COLO829 (cell line): Measurements from ENCODE around the gene PSMC3.

Experiments
- DNase-seq: peaks from one replicate; pipeline ENCODE4 v3.0.0; 2012; ENCODE audit warnings: low spot score

The PSMC3 gene

GRCh38 chr11:47443028-47443700, 16.9 kb upstream of the PSMC3 start:
- no peak for DNase-seq

DNA sequence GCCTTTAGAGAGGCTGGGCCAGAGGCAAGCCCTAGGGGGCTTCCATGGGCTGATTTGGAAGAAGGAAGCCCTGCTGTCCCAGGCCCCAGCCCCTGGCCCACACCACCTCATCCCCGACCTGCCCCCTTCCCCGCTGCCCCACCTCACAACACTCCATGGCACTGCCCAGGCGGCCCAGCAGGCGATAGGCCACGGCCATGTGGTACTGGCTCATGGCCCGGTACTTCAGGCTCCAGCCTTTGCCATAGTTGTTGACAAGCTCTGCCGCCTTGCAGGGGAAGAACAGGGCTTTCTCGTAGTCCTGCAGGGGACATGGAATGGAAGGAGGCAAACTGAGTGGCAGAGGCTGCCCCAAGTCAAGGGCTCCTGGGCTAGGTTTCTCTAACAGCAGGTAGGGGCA, 16.3 kb upstream of the PSMC3 start:
- no peak for DNase-seq

GRCh38 chr11:47441421-47441820, 15.2 kb upstream of the PSMC3 start:
- no peak for DNase-seq

DNA sequence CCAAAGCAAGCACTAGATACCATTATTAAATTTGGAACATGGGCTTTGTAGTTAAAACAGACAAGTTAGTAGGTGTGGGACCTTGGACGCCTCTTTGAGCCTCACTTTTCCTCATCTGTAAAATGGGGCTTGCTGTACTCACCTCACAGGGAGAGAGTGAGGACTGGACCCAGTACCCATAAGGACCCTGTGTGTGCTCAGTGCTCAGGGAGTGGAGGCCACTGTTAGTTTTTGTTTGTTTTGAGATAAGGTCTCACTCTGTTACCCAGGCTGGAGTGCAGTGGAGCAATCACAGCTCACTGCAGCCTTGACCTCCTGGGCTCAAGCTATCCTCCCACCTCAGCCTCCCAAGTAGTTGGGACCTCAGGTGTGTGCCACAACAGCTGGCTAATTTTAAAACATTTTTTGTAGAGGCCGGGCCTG, 13.8 kb upstream of the PSMC3 start:
- DNase-seq: no peak

GRCh38 chr11:47438721-47439120, 12.5 kb upstream of the PSMC3 start:
- no peak for DNase-seq

GRCh38 chr11:47437746-47438418, 11.6 kb upstream of the PSMC3 start:
- DNase-seq: no peak

- DNase-seq: no peak
Measured at GRCh38 chr11:47437218-47437745, 11.0 kb upstream of the PSMC3 start.

- DNase-seq: no peak
Measured at GRCh38 chr11:47436726-47437125, 10.5 kb upstream of the PSMC3 start.

GRCh38 chr11:47435687-47436086, 9.4 kb upstream of the PSMC3 start:
- DNase-seq: no peak

- no peak for DNase-seq
Measured at GRCh38 chr11:47434011-47434786, 8.0 kb upstream of the PSMC3 start.

GRCh38 chr11:47433157-47433556, 6.9 kb upstream of the PSMC3 start:
- no peak for DNase-seq

- no peak for DNase-seq
Measured at GRCh38 chr11:47431356-47432083, 5.3 kb upstream of the PSMC3 start.

GRCh38 chr11:47430524-47430923, 4.3 kb upstream of the PSMC3 start:
- no peak for DNase-seq

- no peak for DNase-seq
Measured at GRCh38 chr11:47425611-47426010, 628 bp downstream of the PSMC3 start.

- DNase-seq: no peak
Measured at GRCh38 chr11:47418454-47419259, 7.6 kb downstream of the PSMC3 start.

GRCh38 chr11:47417712-47418111, 8.5 kb downstream of the PSMC3 start:
- DNase-seq: no peak

DNA sequence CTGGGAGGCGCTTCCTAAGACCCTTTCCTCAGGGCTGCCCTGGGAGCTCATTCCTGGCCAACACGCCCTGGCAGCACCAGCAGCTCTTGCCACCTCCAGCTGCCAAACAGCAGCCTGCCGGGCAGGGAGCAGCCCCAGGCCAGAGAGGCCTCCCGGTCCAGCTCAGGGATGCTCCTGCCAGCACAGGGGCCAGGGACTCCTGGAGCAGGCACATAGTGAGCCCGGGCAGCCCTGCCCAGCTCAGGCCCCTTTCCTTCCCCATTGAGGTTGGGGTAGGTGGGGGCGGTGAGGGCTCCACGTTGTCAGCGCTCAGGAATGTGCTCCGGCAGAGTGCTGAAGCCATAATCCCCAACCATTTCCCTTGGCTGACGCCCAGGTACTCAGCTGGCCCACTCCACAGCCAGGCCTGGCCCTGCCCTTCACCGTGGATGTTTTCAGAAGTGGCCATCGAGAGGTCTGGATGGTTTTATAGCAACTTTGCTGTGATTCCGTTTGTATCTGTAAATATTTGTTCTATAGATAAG, 10.2 kb downstream of the PSMC3 start:
- DNase-seq: no peak

GRCh38 chr11:47415091-47415854, 11.0 kb downstream of the PSMC3 start:
- DNase-seq: no peak

- DNase-seq: no peak
Measured at GRCh38 chr11:47414685-47415070, 11.6 kb downstream of the PSMC3 start.
